CD4-positive, alpha-beta T cell treated with Interferon alpha-2 for 1 hour (primary cell): ENCODE results near the gene VAMP4.

Source experiments
- DNase-seq, 2 donors: peaks; one replicate each; pipeline ENCODE4 v3.0.0-alpha.2; 2020 to 2022

Gene VAMP4, protein sequence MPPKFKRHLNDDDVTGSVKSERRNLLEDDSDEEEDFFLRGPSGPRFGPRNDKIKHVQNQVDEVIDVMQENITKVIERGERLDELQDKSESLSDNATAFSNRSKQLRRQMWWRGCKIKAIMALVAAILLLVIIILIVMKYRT

DNA sequence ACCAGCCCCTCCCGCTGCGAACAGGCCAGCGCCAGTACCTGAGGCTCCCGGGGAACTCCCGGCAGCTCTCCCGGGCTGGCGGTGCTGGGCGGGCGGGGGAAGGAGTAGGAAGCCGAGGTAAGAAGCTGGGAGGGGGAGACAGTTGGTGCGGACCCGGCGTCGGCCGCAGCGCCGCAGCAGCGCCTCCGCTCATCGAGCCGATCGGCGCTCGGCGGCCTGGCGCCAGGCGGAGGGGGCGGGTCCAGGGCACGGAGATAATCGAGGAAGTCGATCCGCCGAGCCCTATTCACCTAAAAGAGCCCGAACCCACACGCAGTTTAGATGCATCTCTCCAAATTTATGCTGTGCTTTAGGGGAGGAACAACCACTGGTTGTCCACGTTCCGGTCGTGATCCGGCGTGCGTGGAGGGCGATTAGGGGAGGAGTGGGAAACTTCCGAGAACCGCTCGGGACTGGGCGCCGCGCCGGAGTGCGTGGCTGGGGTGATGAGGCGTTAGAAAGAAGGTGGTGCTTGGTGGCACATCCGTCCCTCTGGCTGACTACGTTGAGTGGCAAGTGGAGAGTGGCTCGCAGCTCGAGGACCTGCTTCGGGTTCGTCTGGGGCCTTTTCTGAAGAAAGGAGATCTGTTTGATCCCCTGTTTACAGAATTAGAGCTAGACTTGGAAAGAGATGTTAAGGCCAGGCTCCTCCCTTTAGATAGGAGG, at the start of gene VAMP4:
Gene VAMP4, minus strand, starts transcription at position 194 of the 705 bp plus-strand sequence. CDS start 3,651 bp downstream, outside the sequence.
- peak; percentile 81 to 90 for DNase-seq

DNA sequence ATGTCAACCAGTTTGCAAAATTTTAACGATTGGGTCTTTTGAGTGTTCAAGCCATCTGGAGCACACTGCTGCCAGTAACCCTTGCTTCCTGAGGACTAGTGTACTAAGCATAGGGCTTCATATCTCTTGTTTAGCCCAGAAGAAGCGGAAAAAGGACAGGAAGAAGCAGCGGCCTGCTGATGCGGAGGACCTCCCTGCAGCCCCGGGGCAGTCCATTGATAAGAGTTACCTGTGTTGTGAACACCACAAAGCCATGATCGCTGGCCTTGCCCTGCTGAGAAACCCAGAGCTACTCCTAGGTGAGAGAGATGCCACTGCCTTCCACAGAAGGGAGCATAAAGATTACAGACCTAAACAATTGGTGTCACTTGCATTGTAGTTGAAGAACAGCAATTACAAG, 48.5 kb upstream of the VAMP4 start:
- no peak for DNase-seq

DNA sequence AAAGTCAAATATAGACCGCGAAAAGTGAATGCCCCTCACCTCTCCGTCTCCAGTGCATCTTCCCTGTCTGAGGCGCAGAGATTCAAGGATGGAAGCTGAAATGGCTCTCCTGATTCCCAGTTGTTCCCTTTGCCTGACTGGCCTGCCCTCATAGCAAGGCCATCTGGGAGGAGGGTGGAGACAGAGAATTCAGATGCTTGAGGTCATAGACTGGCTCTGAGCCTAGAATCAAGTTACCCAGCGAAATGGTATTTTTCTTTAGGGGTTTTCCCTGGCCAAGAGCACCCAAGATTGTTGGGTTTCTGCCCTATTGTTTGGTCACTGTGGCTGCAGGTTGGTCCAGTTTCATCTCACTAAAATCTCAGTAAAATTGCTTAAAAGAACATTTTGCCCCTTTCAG, 46.8 kb upstream of the VAMP4 start:
- DNase-seq: no peak

GRCh38 chr1:171787686-171788480, 46.0 kb upstream of the VAMP4 start:
- no peak for DNase-seq

- no peak for DNase-seq
These were observed 44.7 kb upstream of the VAMP4 start for GRCh38 chr1:171786534-171786933.

DNA sequence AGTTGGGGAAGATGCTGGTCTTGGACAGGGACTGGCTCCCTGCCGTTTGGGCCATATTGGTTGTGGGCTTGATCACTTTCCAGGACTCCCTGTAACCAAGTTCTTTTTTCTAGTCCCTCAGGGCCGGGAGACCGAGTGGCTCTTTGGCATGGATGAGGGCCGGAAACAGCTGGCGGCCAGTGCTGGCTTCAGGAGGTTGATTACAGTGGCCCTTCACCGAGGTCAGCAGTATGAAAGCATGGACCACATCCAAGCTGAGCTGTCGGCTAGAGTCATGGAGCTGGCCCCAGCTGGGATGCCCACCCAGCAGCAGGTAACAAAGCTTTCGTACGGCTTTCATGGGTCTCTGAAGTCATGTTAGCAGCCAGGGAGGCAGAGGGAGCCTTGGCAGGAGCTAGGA, 43.9 kb upstream of the VAMP4 start:
- no peak for DNase-seq

GRCh38 chr1:171784784-171785183, 42.9 kb upstream of the VAMP4 start:
- no peak for DNase-seq

DNA sequence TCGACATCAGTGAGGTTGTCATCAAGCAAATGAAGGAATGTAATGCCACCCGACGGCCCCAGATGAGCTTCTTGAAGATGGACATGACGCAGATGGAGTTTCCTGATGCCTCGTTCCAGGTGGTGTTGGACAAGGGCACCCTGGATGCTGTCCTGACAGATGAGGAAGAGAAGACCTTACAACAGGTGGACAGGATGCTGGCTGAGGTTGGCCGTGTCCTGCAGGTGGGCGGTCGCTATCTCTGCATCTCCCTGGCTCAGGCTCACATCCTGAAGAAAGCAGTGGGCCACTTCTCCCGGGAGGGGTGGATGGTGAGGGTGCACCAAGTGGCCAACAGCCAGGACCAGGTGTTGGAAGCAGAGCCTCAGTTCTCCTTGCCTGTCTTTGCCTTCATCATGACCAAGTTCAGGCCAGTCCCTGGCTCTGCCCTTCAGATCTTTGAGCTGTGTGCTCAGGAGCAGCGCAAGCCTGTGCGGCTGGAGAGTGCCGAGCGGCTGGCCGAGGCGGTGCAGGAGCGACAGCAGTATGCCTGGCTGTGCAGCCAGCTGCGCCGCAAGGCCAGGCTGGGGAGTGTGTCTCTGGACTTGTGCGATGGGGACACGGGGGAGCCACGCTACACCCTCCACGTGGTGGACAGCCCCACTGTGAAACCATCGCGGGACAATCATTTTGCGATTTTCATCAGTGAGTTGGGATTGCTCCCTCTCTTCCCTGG, 42.1 kb upstream of the VAMP4 start:
- DNase-seq: no peak

- peak; percentile 98 for DNase-seq
These were observed 39.5 kb upstream of the VAMP4 start, which contains the start of gene METTL13 for GRCh38 chr1:171781176-171781875. METTL13 (plus strand) TSS chr1:171781660; CDS start chr1:171781968, 308 bp downstream.

DNA sequence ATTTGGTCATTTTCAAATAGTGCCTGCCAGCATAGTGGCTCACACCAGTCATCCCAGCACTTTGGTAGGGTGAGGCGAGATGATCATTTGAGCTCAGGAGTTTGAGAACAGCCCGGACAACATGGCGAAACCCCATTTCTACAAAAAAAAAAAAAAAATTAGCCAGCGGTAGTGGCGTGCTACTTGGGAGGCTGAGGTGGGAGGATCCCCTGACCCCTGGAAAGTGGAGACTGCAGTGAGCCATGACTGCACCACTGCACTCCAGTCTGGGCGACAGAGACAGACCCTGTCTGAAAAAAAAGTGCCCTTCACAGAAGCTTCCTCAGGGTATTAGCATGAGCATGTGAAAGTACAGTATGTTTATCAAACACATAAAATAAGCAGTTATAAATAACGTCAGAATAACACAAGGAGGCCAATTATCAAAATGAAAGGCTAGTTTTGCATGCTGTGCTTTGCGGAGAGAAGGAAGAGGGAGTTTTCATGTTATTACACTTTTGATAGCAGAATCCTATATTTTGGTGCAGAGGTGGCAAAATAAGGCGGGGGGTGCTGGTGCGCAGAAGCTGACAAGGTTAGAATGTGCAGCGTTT, 38.8 kb upstream of the VAMP4 start:
- DNase-seq: no peak

DNA sequence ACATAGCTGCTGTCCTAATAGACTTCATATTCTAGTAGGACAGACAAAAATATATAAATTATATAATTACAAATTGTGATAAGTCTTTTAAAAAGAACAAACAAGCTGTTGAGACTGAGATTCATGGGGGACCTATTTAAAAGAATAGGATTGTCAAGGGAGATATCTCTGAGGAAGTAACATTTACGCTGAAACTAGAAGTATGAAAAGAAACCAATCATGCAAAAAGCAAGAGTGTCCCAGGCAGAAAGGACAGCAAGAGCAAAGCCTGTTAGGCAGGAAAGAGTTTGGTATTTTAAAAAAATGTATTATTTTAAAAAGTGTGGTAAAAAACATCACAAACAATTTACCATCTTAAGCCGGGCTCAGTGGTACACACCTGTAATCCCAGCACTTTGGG, 30.4 kb upstream of the VAMP4 start:
- DNase-seq: no peak

DNA sequence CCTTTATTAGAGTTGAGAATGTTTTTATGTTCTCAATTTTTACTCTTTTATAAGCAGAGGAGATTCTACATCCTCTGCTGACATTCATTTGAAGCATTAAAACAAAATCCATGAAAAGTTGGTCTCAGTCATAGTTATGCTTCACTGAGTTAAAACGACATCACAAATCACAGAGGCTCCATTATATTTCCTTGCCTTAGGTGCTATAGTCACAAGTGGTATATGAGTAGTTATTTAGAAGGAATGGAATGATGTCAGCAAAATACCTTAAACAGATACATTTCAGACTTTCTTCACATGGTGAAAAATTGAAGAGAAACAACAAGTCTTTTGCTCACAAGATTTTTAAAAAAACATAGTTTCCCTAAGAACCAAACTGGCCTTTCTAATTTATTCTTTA, 27.9 kb upstream of the VAMP4 start:
- DNase-seq: no peak

DNA sequence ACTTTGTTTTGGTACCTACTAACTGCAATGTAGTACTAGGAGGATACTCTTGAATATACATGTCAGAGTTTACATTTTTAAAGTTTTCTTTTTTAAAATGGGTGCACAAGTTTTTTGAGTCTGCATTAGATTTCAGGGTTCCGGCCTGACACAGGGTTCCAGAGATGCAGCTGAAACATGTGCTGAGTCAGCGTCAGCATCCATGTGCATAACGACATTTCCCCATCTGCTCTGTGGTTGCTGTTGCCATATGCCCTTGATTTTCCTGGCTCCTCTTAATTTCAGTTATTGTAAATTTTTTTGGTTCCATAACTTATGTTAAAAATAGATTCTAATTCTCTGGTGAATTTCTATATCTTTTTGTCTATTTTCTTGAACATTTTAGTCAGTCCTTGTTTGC, 27.3 kb upstream of the VAMP4 start:
- DNase-seq: no peak

DNA sequence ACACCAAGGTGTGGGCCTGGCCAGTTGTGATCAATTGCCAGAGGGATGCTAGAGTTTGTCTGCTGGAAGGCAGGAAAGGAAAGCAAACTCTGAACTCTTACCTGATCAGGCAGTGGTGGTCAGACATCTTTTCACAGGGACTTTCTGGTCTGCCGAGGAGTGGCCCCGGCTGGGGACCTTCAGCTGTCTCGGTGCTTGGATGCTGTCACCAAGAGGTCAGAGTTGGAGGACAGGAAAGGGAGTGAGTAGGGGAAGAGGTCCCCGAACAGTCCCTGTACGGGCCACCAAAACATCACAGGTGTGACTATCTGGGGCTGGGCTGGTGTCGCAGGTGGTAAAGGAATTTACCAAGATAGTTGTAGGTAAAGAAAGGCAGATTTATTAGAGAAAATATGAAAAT, 21.9 kb upstream of the VAMP4 start:
- no peak for DNase-seq

DNA sequence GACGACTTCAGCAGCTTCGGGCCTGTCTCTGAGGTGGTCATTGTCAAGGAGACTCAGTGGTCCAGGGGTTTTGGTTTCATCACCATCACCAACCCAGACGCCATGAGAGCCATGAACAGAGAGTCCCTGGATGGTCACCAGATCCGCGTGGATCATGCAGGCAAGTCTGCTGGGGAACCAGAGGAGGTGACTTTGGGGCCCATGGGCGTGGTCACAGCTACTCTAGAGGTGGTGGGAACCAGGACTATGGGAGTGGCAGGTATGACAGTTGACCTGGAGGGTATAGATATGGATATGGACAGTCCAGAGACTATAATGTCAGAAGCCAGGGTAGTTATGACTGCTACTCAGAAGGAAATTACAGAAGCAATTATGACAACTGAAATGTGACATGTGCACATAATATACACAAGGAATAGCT, 20.3 kb upstream of the VAMP4 start:
- DNase-seq: no peak

GRCh38 chr1:171758011-171758410, 16.1 kb upstream of the VAMP4 start:
- no peak for DNase-seq

GRCh38 chr1:171756856-171757255, 15.0 kb upstream of the VAMP4 start:
- DNase-seq: no peak

DNA sequence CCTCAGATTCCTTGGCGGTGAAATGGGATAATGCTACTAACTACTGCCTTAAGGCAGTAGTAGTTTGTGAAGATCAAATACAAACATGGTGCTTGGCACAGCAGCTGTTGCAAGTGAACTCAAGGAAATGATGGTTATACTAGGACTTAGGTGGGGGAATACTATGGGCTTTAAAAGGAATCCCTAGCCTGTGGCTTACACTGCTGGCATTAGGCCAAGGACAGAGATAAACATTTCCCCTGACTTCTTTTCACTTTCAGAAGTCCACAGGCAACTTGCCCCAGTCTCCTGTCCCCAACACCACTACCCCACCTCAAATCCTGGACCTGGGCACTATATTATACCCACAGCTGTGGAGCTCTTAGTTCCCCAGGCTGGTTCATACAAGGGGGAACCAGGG, 13.1 kb upstream of the VAMP4 start:
- DNase-seq: no peak

GRCh38 chr1:171754353-171754705, 12.5 kb upstream of the VAMP4 start:
- no peak for DNase-seq

GRCh38 chr1:171753685-171754352, 12.0 kb upstream of the VAMP4 start:
- DNase-seq: no peak

GRCh38 chr1:171753182-171753581, 11.3 kb upstream of the VAMP4 start:
- DNase-seq: no peak

- no peak for DNase-seq
These were observed 9.4 kb upstream of the VAMP4 start for GRCh38 chr1:171751221-171751620.
